ENCODE results near the gene SMPD3. TPM values are rescaled to one million over a fixed set of nuclear protein-coding genes. Genes with fewer than 3 reads are reported as not detected.

SMPD3 gene
- polyA plus RNA-seq, 3 donors, result 1.0 to 2.2 (median 1.5) TPM

GRCh38 chr16:68332411-68333121 lies 115.7 kb downstream of the SMPD3 start:
- DNase-seq, result peak; percentile 58

GRCh38 chr16:68331879-68332410 lies 116.4 kb downstream of the SMPD3 start:
- DNase-seq, result no peak

- no peak for DNase-seq
Observed at GRCh38 chr16:68328860-68329390, 119.4 kb downstream of the SMPD3 start.

GRCh38 chr16:68328151-68328859 lies 120.0 kb downstream of the SMPD3 start:
- peak; percentile 78 for DNase-seq

- no peak for DNase-seq
Observed at GRCh38 chr16:68324780-68325357, 123.4 kb downstream of the SMPD3 start.

- DNase-seq, result no peak
Observed at GRCh38 chr16:68324336-68324735, 124.0 kb downstream of the SMPD3 start.

- DNase-seq, result no peak
Observed at GRCh38 chr16:68319185-68319908, 129.0 kb downstream of the SMPD3 start.

- DNase-seq, result no peak
Observed at GRCh38 chr16:68313116-68313515, 135.2 kb downstream of the SMPD3 start.

GRCh38 chr16:68310774-68311511 lies 137.4 kb downstream of the SMPD3 start, which contains the start of the genes PRMT7 and SLC7A6OS:
PRMT7 (plus strand) TSS chr16:68311019; CDS start chr16:68315980, 4,961 bp downstream.
SLC7A6OS (minus strand) TSS chr16:68310946; CDS start chr16:68310926, 20 bp downstream.
- peak; percentile 92 for DNase-seq

- no peak for DNase-seq
Observed at GRCh38 chr16:68310437-68310773, 137.9 kb downstream of the SMPD3 start.

- DNase-seq, result no peak
Observed at GRCh38 chr16:68309799-68310198, 138.5 kb downstream of the SMPD3 start.

Other genes starting within 250 kb of the SMPD3 start
- 10 to 100 TPM; 29.1 to 45.3 (median 38.1) TPM for gene ESRP2, start 212.4 kb downstream of the SMPD3 start, polyA plus RNA-seq (ENCODE audit: insufficient read length in 3 of 3)
- gene PLA2G15, start 203.1 kb downstream of the SMPD3 start, polyA plus RNA-seq (ENCODE audit: insufficient read length in 3 of 3), result 10 to 100 TPM; 23.1 to 26.6 (median 23.2) TPM
- gene SLC7A6, start 184.0 kb downstream of the SMPD3 start, polyA plus RNA-seq (ENCODE audit: insufficient read length in 3 of 3), result 10 to 100 TPM; 12.2 to 16.8 (median 15.2) TPM
- 10 to 100 TPM; 22.3 to 25.4 (median 24.7) TPM for gene SLC7A6OS, start 137.6 kb downstream of the SMPD3 start, polyA plus RNA-seq (ENCODE audit: insufficient read length in 3 of 3)
- gene PRMT7, start 137.5 kb downstream of the SMPD3 start, polyA plus RNA-seq (ENCODE audit: insufficient read length in 3 of 3), result 10 to 100 TPM; 47.1 to 71.1 (median 64.8) TPM
- gene ZFP90, start 90.8 kb upstream of the SMPD3 start, polyA plus RNA-seq (ENCODE audit: insufficient read length in 3 of 3), result 10 to 100 TPM; 34.6 to 49.1 (median 43.2) TPM
- gene CDH3, start 196.8 kb upstream of the SMPD3 start, polyA plus RNA-seq (ENCODE audit: insufficient read length in 3 of 3), result 10 to 100 TPM; 62.2 to 67.6 (median 64.9) TPM